Upper lobe of left lung (tissue), 6 donors: ENCODE data around the gene STEAP1B. TPM values are rescaled to one million over a fixed set of nuclear protein-coding genes. Genes with fewer than 3 reads are reported as not detected.

Source experiments
- ATAC-seq, 2 donors: fragments of 200-7000 bp; cut with Tn5 transposase; one replicate each; pipeline ENCODE4 v1.9.1; 2022; ENCODE audit warnings: mild to moderate bottlenecking in 2 of 2, moderate library complexity in 2 of 2; ENCODE audit not compliant: low FRiP score in 2 of 2
- DNase-seq, 2 donors: peaks; one replicate each; pipeline ENCODE4 v3.0.0-alpha.2; 2019 to 2020
- H3K27ac ChIP-seq, 4 donors: fragments of 200-600 bp; sonication (generic); one replicate each; pipeline ENCODE4 v1.5.1; 2016 to 2019
- H3K27me3 ChIP-seq, 4 donors: fragments of 200-600 bp; sonication (generic); one replicate each; pipeline ENCODE4 v1.5.1; 2017 to 2019
- H3K36me3 ChIP-seq, 4 donors: fragments of 200-600 bp; sonication (generic); one replicate each; pipeline ENCODE4 v1.5.1; 2016 to 2019
- H3K4me1 ChIP-seq, 4 donors: fragments of 200-600 bp; sonication (generic); one replicate each; pipeline ENCODE4 v1.5.1; 2018 to 2019
- H3K4me3 ChIP-seq, 4 donors: fragments of 200-600 bp; sonication (generic); one replicate each; pipeline ENCODE4 v1.5.1; 2017 to 2019; ENCODE audit warnings: mild to moderate bottlenecking in 2 of 4, moderate library complexity in 1 of 4
- H3K9me3 ChIP-seq, 4 donors: fragments of 200-600 bp; sonication (generic); one replicate each; pipeline ENCODE4 v1.5.1; 2018 to 2019
- EP300 ChIP-seq, 4 donors: sonication (generic); formaldehyde crosslinking; IDR thresholded peaks; one replicate each; pipeline ENCODE4 v1.5.1; 2017; ENCODE audit warnings: antibody characterized with exemption in 4 of 4, control low read depth in 2 of 4
- POLR2A ChIP-seq, 4 donors: fragments of 450-650 bp; IDR thresholded peaks; one replicate each; pipeline ENCODE4 v1.5.1; 2016 to 2017; ENCODE audit warnings: antibody characterized with exemption in 4 of 4, mild to moderate bottlenecking in 2 of 4
- POLR2AphosphoS5 ChIP-seq, 2 donors: sonication (generic); formaldehyde crosslinking; IDR thresholded peaks; one replicate each; pipeline ENCODE4 v1.5.1; 2017; ENCODE audit warnings: antibody characterized with exemption in 2 of 2
- WGBS, 2 donors: methylation state at CpG; one replicate each; pipeline ENCODE4 v1.1.5; 2017 to 2018; 5-methylcytosine and 5-hydroxymethylcytosine counted together
- total RNA-seq, 6 donors: library from RNA; depleted of rRNA in 4 of 6; stranded (reverse); fragments of >200 nt in 4 of 6; gene quantifications; one replicate each; pipeline versions ENCODE4 v1.1.0 to v1.2.1, GENCODE V29; 2016 to 2021
- TF ChIP-seq, protein P1 (sequence below), 6 experiments: fragments of 450-650 bp in 4 of 6; fragments of 200-600 bp in 2 of 6; sonication (generic) in 2 of 6; IDR thresholded peaks; one replicate each; pipeline ENCODE4 v1.5.1; 2016 to 2019; ENCODE audit warnings: antibody characterized with exemption in 6 of 6
- donor health status: DM: no; HTN: no; CAD: no; lungs with moderate emphysema.
- donor health status: DM: no; HTN: yes; CAD: no; lungs with severe emphysema.

Gene STEAP1B
- total RNA-seq, 6 donors from 2014 or later: 0.30 to 2.1 (median 0.92) TPM; not detected in 3

DNA sequence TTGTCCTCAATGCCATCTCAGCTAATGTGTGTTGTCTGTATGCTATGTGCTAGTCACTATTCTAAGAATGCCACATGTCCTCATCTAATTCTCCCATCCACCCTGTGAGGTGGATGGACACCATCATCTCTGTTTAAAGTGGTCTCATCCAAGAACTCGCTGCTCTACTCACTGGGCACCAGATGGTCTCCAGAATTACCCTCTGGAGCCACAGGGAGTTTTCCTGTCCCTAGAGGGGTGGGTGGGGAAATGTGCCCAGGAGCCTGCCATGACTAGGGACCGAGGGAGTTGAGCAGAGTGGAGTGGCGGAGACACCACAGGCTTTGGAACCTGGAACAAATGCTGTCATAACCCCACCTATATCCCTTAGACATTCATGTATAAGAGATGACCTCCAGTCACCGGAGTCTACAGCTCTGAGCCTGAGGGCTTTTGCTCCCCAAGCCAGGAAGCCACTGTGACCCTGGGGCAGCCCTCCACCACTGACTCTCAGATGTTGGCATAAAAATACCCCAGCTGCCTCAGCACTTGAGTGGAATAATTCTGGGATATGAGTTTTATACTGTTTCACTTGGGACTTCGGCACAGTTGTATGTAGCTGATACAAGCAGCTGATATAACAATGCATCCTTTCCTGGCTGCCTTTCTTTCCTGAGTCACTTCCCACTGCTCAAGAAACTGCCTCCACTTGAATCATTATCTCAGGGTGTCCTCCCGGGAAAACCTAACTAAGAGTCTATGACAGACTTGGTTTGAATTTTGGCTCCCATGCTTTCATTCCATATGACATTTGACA lies 81.5 kb downstream of the STEAP1B start:
- Histone ChIP-seq H3K36me3 (no peaks in the 10 kb centered on the region), H3K4me1 (no peaks in the 10 kb centered on the region), H3K27ac (peak overlapping the region in 1 of 4 donors; percentile 21), H3K4me3 (no peak overlapping the region), H3K9me3 (no peaks in the 10 kb centered on the region), H3K27me3 (no peaks in the 10 kb centered on the region)
- no peak for DNase-seq
- ATAC-seq: no peak
- TF ChIP-seq POLR2AphosphoS5 (IDR thresholded peaks at IDR 0.05): no peak
- TF ChIP-seq, protein P1, sequence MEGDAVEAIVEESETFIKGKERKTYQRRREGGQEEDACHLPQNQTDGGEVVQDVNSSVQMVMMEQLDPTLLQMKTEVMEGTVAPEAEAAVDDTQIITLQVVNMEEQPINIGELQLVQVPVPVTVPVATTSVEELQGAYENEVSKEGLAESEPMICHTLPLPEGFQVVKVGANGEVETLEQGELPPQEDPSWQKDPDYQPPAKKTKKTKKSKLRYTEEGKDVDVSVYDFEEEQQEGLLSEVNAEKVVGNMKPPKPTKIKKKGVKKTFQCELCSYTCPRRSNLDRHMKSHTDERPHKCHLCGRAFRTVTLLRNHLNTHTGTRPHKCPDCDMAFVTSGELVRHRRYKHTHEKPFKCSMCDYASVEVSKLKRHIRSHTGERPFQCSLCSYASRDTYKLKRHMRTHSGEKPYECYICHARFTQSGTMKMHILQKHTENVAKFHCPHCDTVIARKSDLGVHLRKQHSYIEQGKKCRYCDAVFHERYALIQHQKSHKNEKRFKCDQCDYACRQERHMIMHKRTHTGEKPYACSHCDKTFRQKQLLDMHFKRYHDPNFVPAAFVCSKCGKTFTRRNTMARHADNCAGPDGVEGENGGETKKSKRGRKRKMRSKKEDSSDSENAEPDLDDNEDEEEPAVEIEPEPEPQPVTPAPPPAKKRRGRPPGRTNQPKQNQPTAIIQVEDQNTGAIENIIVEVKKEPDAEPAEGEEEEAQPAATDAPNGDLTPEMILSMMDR (IDR thresholded peaks at IDR 0.05): no peak
- no peak for TF ChIP-seq EP300 (IDR thresholded peaks at IDR 0.05)
- no peak for TF ChIP-seq POLR2A (IDR thresholded peaks at IDR 0.05)
- 79 to 84% methylated on average over 4 to 6 of the region's 6 CpGs for WGBS, 2 donors

DNA sequence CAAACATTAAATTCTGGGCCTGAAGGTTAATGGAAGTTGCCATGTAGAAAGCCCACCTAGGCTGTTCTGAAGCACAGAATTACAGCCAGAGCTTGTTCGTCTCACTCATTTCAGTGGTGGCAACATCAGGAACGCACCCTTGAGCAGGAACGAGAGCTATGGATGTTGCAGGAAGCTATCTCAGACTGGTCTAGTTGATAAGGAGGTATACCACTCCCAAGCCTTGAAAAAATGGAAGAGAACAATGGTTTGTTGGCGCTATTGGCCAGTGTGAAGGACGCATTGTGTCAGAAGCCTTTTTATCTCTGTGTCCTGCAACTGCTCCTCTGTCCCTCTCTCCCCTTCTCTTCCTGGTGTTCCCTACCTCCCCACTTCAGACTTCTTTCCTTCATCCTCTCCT lies 82.1 kb downstream of the STEAP1B start:
- no peaks in the 10 kb centered on the region for H3K4me1 ChIP-seq
- H3K36me3 ChIP-seq: no peaks in the 10 kb centered on the region
- ATAC-seq (no peak), DNase-seq (no peak)
- H3K4me3 ChIP-seq: no peak overlapping the region
- H3K27me3 ChIP-seq: no peaks in the 10 kb centered on the region
- H3K27ac ChIP-seq: no peak overlapping the region
- no peaks in the 10 kb centered on the region for H3K9me3 ChIP-seq
- TF ChIP-seq EP300 (IDR thresholded peaks at IDR 0.05): no peak
- no peak for TF ChIP-seq POLR2AphosphoS5 (IDR thresholded peaks at IDR 0.05)
- TF ChIP-seq, protein P1 (IDR thresholded peaks at IDR 0.05): no peak
- TF ChIP-seq POLR2A (IDR thresholded peaks at IDR 0.05): no peak
- WGBS, 2 donors: 67 to 80% methylated on average over 3 to 5 of the region's 5 CpGs

DNA sequence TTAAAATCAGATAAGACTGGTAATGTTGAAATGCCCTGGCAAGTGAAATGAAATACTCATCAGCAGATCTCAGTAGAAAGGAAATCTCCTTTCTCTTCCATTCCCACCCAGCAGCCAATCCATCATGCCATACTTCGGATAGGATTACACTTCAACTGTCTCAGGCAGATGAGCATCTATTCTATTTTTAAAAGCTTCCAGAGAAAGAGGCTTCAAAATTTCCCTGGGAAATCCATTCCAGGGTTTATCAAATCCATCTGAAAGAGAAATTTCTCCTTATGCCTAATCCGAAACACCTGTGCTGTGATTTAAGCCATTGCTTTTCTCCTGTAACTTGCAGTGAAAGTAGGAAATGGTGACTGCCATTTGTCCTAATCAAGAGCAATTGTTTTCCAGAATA lies 82.6 kb downstream of the STEAP1B start:
- H3K4me1 ChIP-seq: no peaks in the 10 kb centered on the region
- DNase-seq (no peak), ATAC-seq (no peak)
- no peaks in the 10 kb centered on the region for H3K9me3 ChIP-seq
- TF ChIP-seq POLR2AphosphoS5 (IDR thresholded peaks at IDR 0.05): no peak
- TF ChIP-seq POLR2A (IDR thresholded peaks at IDR 0.05): no peak
- TF ChIP-seq, protein P1 (IDR thresholded peaks at IDR 0.05): no peak
- no peak for TF ChIP-seq EP300 (IDR thresholded peaks at IDR 0.05)
- no peak overlapping the region for H3K4me3 ChIP-seq
- no peak overlapping the region for H3K27ac ChIP-seq
- H3K36me3 ChIP-seq: no peaks in the 10 kb centered on the region
- H3K27me3 ChIP-seq: no peaks in the 10 kb centered on the region
- 72 to 80% methylated on average over 2 of the region's 2 CpGs for WGBS, 2 donors

DNA sequence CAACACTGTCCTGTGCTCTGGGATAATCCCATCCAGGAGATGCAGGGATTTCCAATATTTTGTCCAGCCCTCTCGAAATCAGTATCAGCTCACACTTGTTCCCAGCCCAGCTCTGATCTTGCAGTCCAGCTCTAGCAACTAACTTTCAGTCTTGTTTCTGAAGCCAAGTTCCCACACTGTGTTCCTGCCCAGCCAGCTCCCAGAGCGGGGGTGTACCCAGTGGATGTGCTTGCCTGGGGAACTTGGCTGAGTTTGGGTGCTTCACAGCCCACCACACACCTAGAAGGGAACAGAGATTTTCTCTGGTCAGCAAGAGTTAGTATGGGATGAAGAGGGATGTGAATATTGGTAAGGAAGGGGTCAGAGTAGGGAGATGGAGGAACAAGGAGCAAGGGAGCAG lies 85.6 kb downstream of the STEAP1B start:
- no peaks in the 10 kb centered on the region for H3K27me3 ChIP-seq
- ATAC-seq: no peak
- no peak for DNase-seq
- H3K9me3 ChIP-seq: no peaks in the 10 kb centered on the region
- TF ChIP-seq, protein P1 (IDR thresholded peaks at IDR 0.05): no peak
- TF ChIP-seq POLR2A (IDR thresholded peaks at IDR 0.05) (no peak), EP300 (IDR thresholded peaks at IDR 0.05) (no peak), POLR2AphosphoS5 (IDR thresholded peaks at IDR 0.05) (no peak)
- H3K4me1 ChIP-seq: no peaks in the 10 kb centered on the region
- no peaks in the 10 kb centered on the region for H3K36me3 ChIP-seq
- H3K27ac ChIP-seq: no peak overlapping the region
- 94 to 95% methylated on average over 2 of the region's 2 CpGs for WGBS, 2 donors
- no peak overlapping the region for H3K4me3 ChIP-seq

DNA sequence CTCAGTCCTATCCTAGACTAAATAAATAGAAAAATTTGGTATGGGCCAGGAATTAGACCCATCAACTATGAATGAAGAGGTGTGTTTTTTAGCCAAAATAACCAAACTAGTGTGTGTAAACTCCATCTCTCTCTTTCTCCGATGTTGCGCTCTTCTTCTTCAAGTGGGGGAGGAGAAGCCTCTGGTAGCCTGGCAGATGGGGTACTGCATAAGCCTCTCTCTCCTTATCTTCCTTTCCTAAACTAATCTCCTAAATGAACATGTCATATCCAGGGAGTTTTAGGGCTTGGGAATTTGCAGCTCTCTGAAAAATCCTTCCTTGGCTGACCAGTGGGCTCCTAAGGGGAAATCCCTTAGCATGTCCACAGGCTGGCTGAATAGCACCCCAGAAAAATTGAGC lies 86.8 kb downstream of the STEAP1B start:
- DNase-seq (no peak), ATAC-seq (no peak)
- no peaks in the 10 kb centered on the region for H3K4me1 ChIP-seq
- TF ChIP-seq, protein P1 (IDR thresholded peaks at IDR 0.05): no peak
- TF ChIP-seq POLR2A (IDR thresholded peaks at IDR 0.05): no peak
- TF ChIP-seq POLR2AphosphoS5 (IDR thresholded peaks at IDR 0.05): no peak
- TF ChIP-seq EP300 (IDR thresholded peaks at IDR 0.05): no peak
- H3K4me3 ChIP-seq: no peak overlapping the region
- 94 to 96% methylated on average over 2 of the region's 2 CpGs for WGBS, 2 donors
- H3K27ac ChIP-seq: no peak overlapping the region
- H3K36me3 ChIP-seq: no peaks in the 10 kb centered on the region
- no peaks in the 10 kb centered on the region for H3K9me3 ChIP-seq
- H3K27me3 ChIP-seq: no peaks in the 10 kb centered on the region
